HG03103 (cell line): Measurements from ENCODE around the gene PCMT1.
"Not testable (repeated sequence)": the region's sequence is repeated elsewhere in the genome, so short reads cannot be mapped to it uniquely, and the experiment has no call there.

Source experiments
- ATAC-seq: cut with Tn5 transposase; IDR thresholded peaks from one replicate; pipeline ENCODE4 v1.9.1; 2021; ENCODE audit warnings: low read depth; ENCODE audit not compliant: unreplicated experiment

The PCMT1 gene

GRCh38 chr6:149851461-149852110 lies 102.0 kb downstream of the PCMT1 start:
- no peak for ATAC-seq

- ATAC-seq = no peak
Observed at GRCh38 chr6:149852180-149852579, 102.6 kb downstream of the PCMT1 start.

- ATAC-seq = no peak
Observed at GRCh38 chr6:149852881-149853280, 103.3 kb downstream of the PCMT1 start.

- ATAC-seq = not testable (repeated sequence)
Observed at GRCh38 chr6:149854017-149854416, 104.5 kb downstream of the PCMT1 start.

GRCh38 chr6:149854532-149854931 lies 105.0 kb downstream of the PCMT1 start:
- no peak for ATAC-seq

GRCh38 chr6:149855040-149855654 lies 105.6 kb downstream of the PCMT1 start:
- ATAC-seq = no peak

GRCh38 chr6:149855741-149856140 lies 106.2 kb downstream of the PCMT1 start:
- ATAC-seq = no peak

- no peak for ATAC-seq
Observed at GRCh38 chr6:149856256-149856994, 106.9 kb downstream of the PCMT1 start.

- no peak for ATAC-seq
Observed at GRCh38 chr6:149857541-149857940, 108.0 kb downstream of the PCMT1 start.

- no peak for ATAC-seq
Observed at GRCh38 chr6:149859368-149859767, 109.8 kb downstream of the PCMT1 start.

GRCh38 chr6:149859938-149860337 lies 110.4 kb downstream of the PCMT1 start:
- no peak for ATAC-seq

- no peak for ATAC-seq
Observed at GRCh38 chr6:149860513-149860833, 110.9 kb downstream of the PCMT1 start.
